Astrocyte (in vitro differentiated cells and primary cell): ENCODE data around the gene RCL1. TPM values are rescaled to one million over a fixed set of nuclear protein-coding genes. Genes with fewer than 3 reads are reported as not detected.

Experiments
- DNase-seq: peaks from one replicate; pipeline ENCODE4 v3.0.0-alpha.2; 2010; ENCODE audit warnings: low read depth
- FAIRE-seq: peaks from 2 replicates; lab custom pipeline; 2011; peaks lifted over from hg19 to GRCh38; lab: Jason Lieb, UNC
- H2AFZ ChIP-seq: 2 replicates; pipeline ENCODE4 v1.6.0; 2012; ENCODE audit warnings: low read depth, low read length, inconsistent platforms
- H3K27ac ChIP-seq: 2 replicates; pipeline ENCODE4 v1.5.1; 2011; ENCODE audit warnings: low read depth, low read length, inconsistent platforms
- H3K27me3 ChIP-seq: 2 replicates; pipeline ENCODE4 v1.6.0; 2011; ENCODE audit warnings: low read length, inconsistent platforms; ENCODE audit not compliant: insufficient read depth
- H3K36me3 ChIP-seq: 2 replicates; pipeline ENCODE4 v1.5.1; 2011; ENCODE audit warnings: low read length, inconsistent platforms; ENCODE audit not compliant: insufficient read depth
- H3K4me1 ChIP-seq: 2 replicates; pipeline ENCODE4 v1.5.1; 2011; ENCODE audit warnings: low read length, inconsistent platforms; ENCODE audit not compliant: insufficient read depth
- H3K4me2 ChIP-seq: 2 replicates; pipeline ENCODE4 v1.6.0; 2012; ENCODE audit warnings: low read length, inconsistent platforms
- H3K4me3 ChIP-seq: 2 replicates; pipeline ENCODE4 v1.5.1; 2011; ENCODE audit warnings: low read depth, mild to moderate bottlenecking, low read length, inconsistent platforms; ENCODE audit not compliant: insufficient read depth
- H3K79me2 ChIP-seq: 2 replicates; pipeline ENCODE4 v1.6.0; 2012; ENCODE audit warnings: mild to moderate bottlenecking, low read length, inconsistent platforms; ENCODE audit not compliant: insufficient read depth
- H3K9ac ChIP-seq: 2 replicates; pipeline ENCODE4 v1.6.0; 2012; ENCODE audit warnings: mild to moderate bottlenecking, low read length, inconsistent platforms
- H3K9me3 ChIP-seq: 2 replicates; pipeline ENCODE4 v1.5.1; 2012; ENCODE audit warnings: low read depth, mild to moderate bottlenecking, low read length, inconsistent platforms; ENCODE audit not compliant: insufficient read depth
- H4K20me1 ChIP-seq: 2 replicates; pipeline ENCODE4 v1.6.0; 2012; ENCODE audit warnings: low read length, inconsistent platforms; ENCODE audit not compliant: insufficient read depth
- H3K27ac Mint-ChIP-seq: one replicate; pipeline ENCODE4 v1.8.0; 2021; ENCODE audit warnings: mild to moderate bottlenecking, mixed read lengths; ENCODE audit not compliant: unreplicated experiment
- H3K27me3 Mint-ChIP-seq: one replicate; pipeline ENCODE4 v1.8.0; 2021; ENCODE audit warnings: low read depth, mixed read lengths; ENCODE audit not compliant: unreplicated experiment
- H3K36me3 Mint-ChIP-seq: one replicate; pipeline ENCODE4 v1.8.0; 2021; ENCODE audit warnings: low read depth, mixed read lengths; ENCODE audit not compliant: unreplicated experiment
- H3K4me1 Mint-ChIP-seq: one replicate; pipeline ENCODE4 v1.8.0; 2021; ENCODE audit warnings: low read depth, mixed read lengths; ENCODE audit not compliant: unreplicated experiment
- H3K4me3 Mint-ChIP-seq: one replicate; pipeline ENCODE4 v1.8.0; 2021; ENCODE audit warnings: mild to moderate bottlenecking, moderate library complexity, mixed read lengths; ENCODE audit not compliant: unreplicated experiment
- H3K9me3 Mint-ChIP-seq: one replicate; pipeline ENCODE4 v1.8.0; 2021; ENCODE audit warnings: mild to moderate bottlenecking, mixed read lengths; ENCODE audit not compliant: unreplicated experiment
- CTCF ChIP-seq: IDR thresholded peaks from 2 replicates; pipeline ENCODE4 v1.5.1; 2011; ENCODE audit warnings: low read depth, mild to moderate bottlenecking, inconsistent platforms, low read length, moderate library complexity; ENCODE audit not compliant: insufficient read depth
- EZH2 ChIP-seq: IDR thresholded peaks from 2 replicates; pipeline ENCODE4 v1.6.1; 2012; ENCODE audit warnings: mild to moderate bottlenecking, low read length, inconsistent platforms; ENCODE audit not compliant: insufficient read depth
- total RNA-seq: library from RNA; stranded (reverse); gene quantifications from 2 replicates; pipeline ENCODE4 v1.2.1, GENCODE V29; 2021

Gene RCL1
- total RNA-seq, 1 donor from 2014 or later = 22.3 TPM

- Histone ChIP-seq H3K9ac (no peak overlapping the region), H3K79me2 (peaks cover 61% of the 10 kb centered on the region), H3K4me3 (no peak overlapping the region), H3K9me3 (no peaks in the 10 kb centered on the region), H2AFZ (no peak overlapping the region), H3K4me1 (no peaks in the 10 kb centered on the region), H3K4me2 (no peak overlapping the region), H3K27ac (no peak overlapping the region), H4K20me1 (peaks cover 37% of the 10 kb centered on the region), H3K27me3 (no peaks in the 10 kb centered on the region), H3K36me3 (no peaks in the 10 kb centered on the region)
- Mint-ChIP-seq H3K27ac (no peak overlapping the region), H3K4me1 (peaks cover 9% of the 10 kb centered on the region), H3K4me3 (no peak overlapping the region), H3K36me3 (peaks cover 2% of the 10 kb centered on the region), H3K9me3 (no peaks in the 10 kb centered on the region), H3K27me3 (no peaks in the 10 kb centered on the region)
- no peak for DNase-seq
- TF ChIP-seq CTCF = no peak
- TF ChIP-seq EZH2 = no peak
- no peak for FAIRE-seq
These were observed 27.4 kb downstream of the RCL1 start for GRCh38 chr9:4820168-4820567.

GRCh38 chr9:4821133-4821532 lies 28.4 kb downstream of the RCL1 start:
- Mint-ChIP-seq H3K4me3 (no peak overlapping the region), H3K27me3 (no peaks in the 10 kb centered on the region), H3K4me1 (peaks cover 6% of the 10 kb centered on the region), H3K36me3 (peaks cover 2% of the 10 kb centered on the region), H3K27ac (no peak overlapping the region), H3K9me3 (no peaks in the 10 kb centered on the region)
- no peaks in the 10 kb centered on the region for H3K4me1 ChIP-seq
- no peak overlapping the region for H2AFZ ChIP-seq
- TF ChIP-seq EZH2 (no peak), CTCF (no peak)
- no peaks in the 10 kb centered on the region for H3K36me3 ChIP-seq
- no peak overlapping the region for H3K4me3 ChIP-seq
- FAIRE-seq (no peak), DNase-seq (no peak)
- no peak overlapping the region for H3K4me2 ChIP-seq
- no peaks in the 10 kb centered on the region for H3K27me3 ChIP-seq
- peaks cover 30% of the 10 kb centered on the region for H4K20me1 ChIP-seq
- no peak overlapping the region for H3K9ac ChIP-seq
- H3K79me2 ChIP-seq = peaks cover 52% of the 10 kb centered on the region
- no peaks in the 10 kb centered on the region for H3K9me3 ChIP-seq
- no peak overlapping the region for H3K27ac ChIP-seq

GRCh38 chr9:4822057-4822456 lies 29.3 kb downstream of the RCL1 start:
- Histone ChIP-seq H4K20me1 (peaks cover 30% of the 10 kb centered on the region), H3K9ac (no peak overlapping the region), H3K27me3 (no peaks in the 10 kb centered on the region), H3K79me2 (peaks cover 50% of the 10 kb centered on the region), H3K36me3 (peaks cover under 1% of the 10 kb centered on the region), H3K4me1 (peaks cover 3% of the 10 kb centered on the region), H3K27ac (no peak overlapping the region), H3K9me3 (no peaks in the 10 kb centered on the region), H2AFZ (no peak overlapping the region), H3K4me2 (no peak overlapping the region), H3K4me3 (no peak overlapping the region)
- no peak overlapping the region for H3K27ac Mint-ChIP-seq
- H3K4me3 Mint-ChIP-seq = no peak overlapping the region
- H3K36me3 Mint-ChIP-seq = peaks cover 2% of the 10 kb centered on the region
- no peak for TF ChIP-seq EZH2
- no peak for TF ChIP-seq CTCF
- FAIRE-seq = no peak
- DNase-seq = no peak
- no peaks in the 10 kb centered on the region for H3K27me3 Mint-ChIP-seq
- peaks cover 6% of the 10 kb centered on the region for H3K4me1 Mint-ChIP-seq
- H3K9me3 Mint-ChIP-seq = no peaks in the 10 kb centered on the region
